T-helper 9 cell (primary cell): ENCODE results near the gene LRCH3.
"Not testable (repeated sequence)": the region's sequence is repeated elsewhere in the genome, so short reads cannot be mapped to it uniquely, and the experiment has no call there.

Experiments
- DNase-seq: peaks from one replicate; pipeline ENCODE4 v3.0.0-alpha.2; 2020

The LRCH3 gene

GRCh38 chr3:197887430-197888053, 96.5 kb downstream of the LRCH3 start:
- not testable (repeated sequence) for DNase-seq

GRCh38 chr3:197888511-197888910, 97.5 kb downstream of the LRCH3 start:
- DNase-seq, result no peak

GRCh38 chr3:197889204-197889930, 98.3 kb downstream of the LRCH3 start:
- DNase-seq, result no peak

GRCh38 chr3:197890693-197891092, 99.6 kb downstream of the LRCH3 start:
- DNase-seq, result no peak

- DNase-seq, result no peak
Measured at GRCh38 chr3:197892162-197892561, 101.1 kb downstream of the LRCH3 start.

- DNase-seq, result no peak
Measured at GRCh38 chr3:197896421-197896820, 105.4 kb downstream of the LRCH3 start.

- DNase-seq, result no peak
Measured at GRCh38 chr3:197899833-197900478, 108.9 kb downstream of the LRCH3 start.

GRCh38 chr3:197901626-197902025, 110.6 kb downstream of the LRCH3 start:
- no peak for DNase-seq

- DNase-seq, result peak; percentile 67
Measured at GRCh38 chr3:197906023-197906849, 115.2 kb downstream of the LRCH3 start.

- DNase-seq, result no peak
Measured at GRCh38 chr3:197906850-197907187, 115.8 kb downstream of the LRCH3 start.

- no peak for DNase-seq
Measured at GRCh38 chr3:197907196-197907595, 116.1 kb downstream of the LRCH3 start.

- DNase-seq, result not testable (repeated sequence)
Measured at GRCh38 chr3:197908550-197908949, 117.5 kb downstream of the LRCH3 start.

GRCh38 chr3:197908957-197909701, 118.1 kb downstream of the LRCH3 start:
- DNase-seq, result no peak

- DNase-seq, result no peak
Measured at GRCh38 chr3:197912741-197913476, 121.9 kb downstream of the LRCH3 start.

GRCh38 chr3:197913641-197914380, 122.8 kb downstream of the LRCH3 start:
- no peak for DNase-seq

GRCh38 chr3:197921429-197922275, 130.6 kb downstream of the LRCH3 start:
- not testable (repeated sequence) for DNase-seq

- no peak for DNase-seq
Measured at GRCh38 chr3:197926418-197926817, 135.4 kb downstream of the LRCH3 start.

GRCh38 chr3:197927578-197927977, 136.5 kb downstream of the LRCH3 start:
- not testable (repeated sequence) for DNase-seq

GRCh38 chr3:197936819-197937384, 145.8 kb downstream of the LRCH3 start:
- DNase-seq, result no peak
